ENCODE results near the gene CLCNKB.

DNA sequence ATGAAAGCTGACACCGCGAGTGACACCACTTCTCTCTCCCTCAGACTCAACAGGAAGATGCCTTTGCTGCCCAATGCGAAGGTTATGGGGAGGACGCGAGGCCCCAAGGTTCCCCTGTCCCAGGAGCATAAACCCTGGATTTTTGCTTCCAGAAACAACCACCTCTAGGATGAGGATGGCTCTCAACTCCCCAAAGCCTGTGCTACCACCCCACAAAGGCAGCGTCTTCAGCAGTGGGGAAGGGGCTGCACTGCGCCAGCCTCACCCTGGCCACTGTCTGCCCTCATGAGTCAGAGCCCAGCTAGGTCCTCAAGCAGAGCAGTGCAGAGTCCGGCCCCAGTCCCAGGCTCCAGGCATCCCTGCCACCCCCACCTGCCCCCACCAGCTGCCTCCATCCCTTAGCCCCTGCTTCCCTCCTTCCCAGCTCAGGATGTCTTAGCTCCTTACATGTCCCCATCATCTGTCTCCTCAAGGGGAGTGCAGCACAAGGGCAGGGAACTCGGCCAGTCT, 46.5 kb upstream of the CLCNKB start:
- TF ChIP-seq, protein P1, sequence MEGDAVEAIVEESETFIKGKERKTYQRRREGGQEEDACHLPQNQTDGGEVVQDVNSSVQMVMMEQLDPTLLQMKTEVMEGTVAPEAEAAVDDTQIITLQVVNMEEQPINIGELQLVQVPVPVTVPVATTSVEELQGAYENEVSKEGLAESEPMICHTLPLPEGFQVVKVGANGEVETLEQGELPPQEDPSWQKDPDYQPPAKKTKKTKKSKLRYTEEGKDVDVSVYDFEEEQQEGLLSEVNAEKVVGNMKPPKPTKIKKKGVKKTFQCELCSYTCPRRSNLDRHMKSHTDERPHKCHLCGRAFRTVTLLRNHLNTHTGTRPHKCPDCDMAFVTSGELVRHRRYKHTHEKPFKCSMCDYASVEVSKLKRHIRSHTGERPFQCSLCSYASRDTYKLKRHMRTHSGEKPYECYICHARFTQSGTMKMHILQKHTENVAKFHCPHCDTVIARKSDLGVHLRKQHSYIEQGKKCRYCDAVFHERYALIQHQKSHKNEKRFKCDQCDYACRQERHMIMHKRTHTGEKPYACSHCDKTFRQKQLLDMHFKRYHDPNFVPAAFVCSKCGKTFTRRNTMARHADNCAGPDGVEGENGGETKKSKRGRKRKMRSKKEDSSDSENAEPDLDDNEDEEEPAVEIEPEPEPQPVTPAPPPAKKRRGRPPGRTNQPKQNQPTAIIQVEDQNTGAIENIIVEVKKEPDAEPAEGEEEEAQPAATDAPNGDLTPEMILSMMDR (IDR thresholded peaks at IDR 0.05) = no peak
- no peak for TF ChIP-seq POLR2A (IDR thresholded peaks at IDR 0.05)
